ENCODE data around the gene DOCK9.

Gene DOCK9

GRCh38 chr13:98974053-98974452 lies 3.8 kb downstream of the DOCK9 start:
- DNase-seq, result peak; percentile 44

- no peak for DNase-seq
Observed at GRCh38 chr13:98972627-98973026, 5.2 kb downstream of the DOCK9 start.

- no peak for DNase-seq
Observed at GRCh38 chr13:98972059-98972458, 5.8 kb downstream of the DOCK9 start.

- no peak for DNase-seq
Observed at GRCh38 chr13:98970330-98970729, 7.5 kb downstream of the DOCK9 start.

- DNase-seq, result no peak
Observed at GRCh38 chr13:98967491-98967890, 10.4 kb downstream of the DOCK9 start.

GRCh38 chr13:98966019-98966418 lies 11.8 kb downstream of the DOCK9 start:
- no peak for DNase-seq

- DNase-seq, result no peak
Observed at GRCh38 chr13:98965325-98965724, 12.5 kb downstream of the DOCK9 start.

- DNase-seq, result no peak
Observed at GRCh38 chr13:98963917-98964316, 13.9 kb downstream of the DOCK9 start.

- no peak for DNase-seq
Observed at GRCh38 chr13:98962901-98963590, 14.8 kb downstream of the DOCK9 start.

- DNase-seq, result no peak
Observed at GRCh38 chr13:98961503-98962105, 16.3 kb downstream of the DOCK9 start.

GRCh38 chr13:98960606-98961502 lies 17.0 kb downstream of the DOCK9 start:
- DNase-seq, result no peak

- DNase-seq, result no peak
Observed at GRCh38 chr13:98959786-98960605, 17.9 kb downstream of the DOCK9 start.

- DNase-seq, result no peak
Observed at GRCh38 chr13:98959291-98959690, 18.6 kb downstream of the DOCK9 start.

- DNase-seq, result no peak
Observed at GRCh38 chr13:98958443-98958794, 19.4 kb downstream of the DOCK9 start.

- DNase-seq, result no peak
Observed at GRCh38 chr13:98957731-98958442, 20.0 kb downstream of the DOCK9 start.

GRCh38 chr13:98955336-98955735 lies 22.5 kb downstream of the DOCK9 start:
- no peak for DNase-seq

- DNase-seq, result no peak
Observed at GRCh38 chr13:98954313-98954712, 23.6 kb downstream of the DOCK9 start.

- no peak for DNase-seq
Observed at GRCh38 chr13:98951266-98951665, 26.6 kb downstream of the DOCK9 start.

- DNase-seq, result no peak
Observed at GRCh38 chr13:98950705-98951104, 27.2 kb downstream of the DOCK9 start.

GRCh38 chr13:98947925-98948324 lies 29.9 kb downstream of the DOCK9 start:
- no peak for DNase-seq

- no peak for DNase-seq
Observed at GRCh38 chr13:98945863-98946605, 31.8 kb downstream of the DOCK9 start.

- no peak for DNase-seq
Observed at GRCh38 chr13:98944336-98944735, 33.5 kb downstream of the DOCK9 start.
